GM12878 (cell line): ENCODE data around the gene MYO7A. TPM values are rescaled to one million over a fixed set of nuclear protein-coding genes. Genes with fewer than 3 reads are reported as not detected.

Experiments
- ATAC-seq: fragments of 200-7000 bp; cut with Tn5 transposase; 3 replicates; pipeline ENCODE4 v1.9.1; 2020; ENCODE audit warnings: mild to moderate bottlenecking, moderate library complexity
- BruUV-seq: library from RNA; stranded (reverse); fragments of 400-500 nt; replicated peaks from 2 replicates; lab custom pipeline; 2021; lab: Mats Ljungman, UMichigan
- CTCF ChIA-PET: fragments of 300-600 bp; sonication (Branson Sonifier 250); formaldehyde crosslinking; extraction: SDS; loops from one replicate; lab custom pipeline; 2021; ENCODE audit warnings: inconsistent platforms; lab: Yijun Ruan, JAX
- POLR2A ChIA-PET: fragments of 350-600 bp; formaldehyde crosslinking; extraction: SDS; loops from one replicate; lab custom pipeline; 2021; ENCODE audit warnings: inconsistent platforms; lab: Charles Lee
- RAD21 ChIA-PET: fragments of 300-600 bp; sonication (Branson Sonifier 250); formaldehyde crosslinking; loops from one replicate; lab custom pipeline; 2023; ENCODE audit warnings: antibody characterized with exemption; ENCODE audit not compliant: unreplicated experiment; lab: Charles Lee
- SMC1A ChIA-PET: fragments of 300-600 bp; sonication (Branson Sonifier 250); formaldehyde crosslinking; loops from one replicate; lab custom pipeline; 2023; ENCODE audit not compliant: unreplicated experiment, uncharacterized antibody; lab: Charles Lee
- DNase-seq: peaks from one replicate; pipeline ENCODE4 v3.0.0-alpha.2; 2011; ENCODE audit warnings: low read depth, low spot score
- FAIRE-seq: peaks from 3 replicates; lab custom pipeline; 2011; peaks lifted over from hg19 to GRCh38; lab: Jason Lieb, UNC
- H2AFZ ChIP-seq: 2 replicates; pipeline ENCODE4 v1.6.0; 2011; ENCODE audit warnings: low read depth, low read length, control low read depth; ENCODE audit not compliant: control insufficient read depth
- H3K27ac ChIP-seq: 2 replicates; pipeline ENCODE4 v1.5.1; 2011; ENCODE audit warnings: control low read depth; ENCODE audit not compliant: control insufficient read depth, insufficient read depth
- H3K27me3 ChIP-seq, 2 experiments: replicated peaks in 1 of 2; 2 replicates each; pipeline versions ENCODE4 v1.6.0 to v1.6.1; 2011; ENCODE audit warnings: low read length in 1 of 2; ENCODE audit not compliant: control insufficient read depth in 2 of 2, insufficient read depth in 2 of 2
- H3K36me3 ChIP-seq, 2 experiments: 2 replicates each; pipeline ENCODE4 v1.5.1; 2011; ENCODE audit warnings: low read length in 1 of 2; ENCODE audit not compliant: control insufficient read depth in 2 of 2, insufficient read depth in 2 of 2
- H3K4me1 ChIP-seq: 2 replicates; pipeline ENCODE4 v1.6.1; 2011; ENCODE audit warnings: mild to moderate bottlenecking, low read length, moderate library complexity, mixed read lengths; ENCODE audit not compliant: control insufficient read depth, insufficient read depth
- H3K4me2 ChIP-seq: 2 replicates; pipeline ENCODE4 v1.6.0; 2011; ENCODE audit warnings: control low read depth; ENCODE audit not compliant: control insufficient read depth, insufficient read depth
- H3K4me3 ChIP-seq: fragments of 200-600 bp; sonication (generic); 2 replicates; pipeline ENCODE4 v1.5.1; 2016
- H3K79me2 ChIP-seq: 2 replicates; pipeline ENCODE4 v1.6.0; 2011; ENCODE audit warnings: low read length; ENCODE audit not compliant: control insufficient read depth, insufficient read depth
- H3K9ac ChIP-seq: 2 replicates; pipeline ENCODE4 v1.8.0; 2011; ENCODE audit warnings: low read length, control low read depth, mixed read lengths; ENCODE audit not compliant: control insufficient read depth, insufficient read depth
- H3K9me3 ChIP-seq: replicated peaks from 3 replicates; pipeline ENCODE4 v1.5.1; 2011; ENCODE audit warnings: mild to moderate bottlenecking, low read length; ENCODE audit not compliant: control insufficient read depth, insufficient read depth
- H4K20me1 ChIP-seq: 2 replicates; pipeline ENCODE4 v1.6.0; 2011; ENCODE audit not compliant: control insufficient read depth, insufficient read depth
- BCL3 ChIP-seq: IDR thresholded peaks from 2 replicates; pipeline ENCODE4 v1.6.1; 2011; ENCODE audit warnings: borderline replicate concordance, low read depth, mild to moderate bottlenecking, moderate library complexity, low read length; ENCODE audit not compliant: insufficient read depth, poor library complexity, severe bottlenecking
- HDGF ChIP-seq: fragments of 450-650 bp; IDR thresholded peaks from 2 replicates; pipeline ENCODE4 v1.6.1; 2016; ENCODE audit warnings: antibody characterized with exemption
- MTA2 ChIP-seq: fragments of 450-650 bp; IDR thresholded peaks from 2 replicates; pipeline ENCODE4 v1.6.1; 2016; ENCODE audit warnings: low read depth, mild to moderate bottlenecking, moderate library complexity
- RBBP5 ChIP-seq: fragments of 200-600 bp; sonication (generic); conservative IDR thresholded peaks from 2 replicates; pipeline ENCODE4 v1.6.1; 2016
- TAF1 ChIP-seq: IDR thresholded peaks from 2 replicates; pipeline ENCODE4 v1.6.1; 2011; ENCODE audit warnings: mild to moderate bottlenecking, low read depth, low read length, borderline replicate concordance
- WGBS: methylation state at CpG from one replicate; pipeline ENCODE4 v1.1.6; 2016; ENCODE audit warnings: low lambda C conversion rate; ENCODE audit not compliant: insufficient replicate concordance, insufficient coverage; ENCODE audit errors: missing lambda C conversion rate; 5-methylcytosine and 5-hydroxymethylcytosine counted together
- in situ Hi-C: fragments of 300-500 bp; cut with MboI; formaldehyde crosslinking; loops from 9 replicates; pipeline ENCODE4 v1.14.3; 2018; ENCODE audit warnings: mixed read lengths
- intact Hi-C: fragments of 100-400 bp; cut with micrococcal nuclease; formaldehyde crosslinking; loops from one replicate; pipeline ENCODE4 v1.14.2; 2022; ENCODE audit not compliant: unreplicated experiment
- polyA plus RNA-seq, 11 experiments: library from polyadenylated mRNA; depleted of rRNA in 4 of 11; unstranded in 6 of 11; stranded (reverse) in 5 of 11; fragments of >200 nt; fragmentation: Nextera tagmentation in 4 of 11; fragmentation: Illumina TruSeq in 1 of 11; extraction: Ambion mirVana in 4 of 11; extraction: Trizol in 1 of 11; gene quantifications; 1 replicate in 1 of 11; 2 replicates in 10 of 11; pipeline versions ENCODE4 v1.2.1 to v1.2.3, GENCODE V29; 2011 to 2016; ENCODE audit warnings: inconsistent platforms in 2 of 11, missing spikeins in 2 of 11, low read depth in 1 of 11
- total RNA-seq, 4 experiments: library from RNA; depleted of rRNA in 3 of 4; stranded (reverse); fragments of >200 nt in 3 of 4; fragmentation: Illumina TruSeq in 1 of 4; extraction: Trizol in 1 of 4; gene quantifications; 2 replicates each; pipeline versions ENCODE4 v1.2.1 to v1.2.3, GENCODE V29; 2013 to 2021

Gene MYO7A
- total and polyA plus RNA-seq, 10 of the 15 experiments (the other 5 are each of a cell fraction or from before 2014, with no cell fraction given): 0.01 to 0.21 (median 0.04) TPM; not detected in 6

GRCh38 chr11:77088236-77089003, 39.6 kb upstream of the MYO7A start:
- ATAC-seq: no peak
- H3K9me3 ChIP-seq: no peaks in the 10 kb centered on the region
- ChIA-PET POLR2A (no interaction called here), CTCF (interaction anchor here (5.1 to 5.4 kb wide), 2 partner anchors 40 to 168 kb away, joined by 105 to 146 read pairs; no protein-coding TSS in a partner anchor), SMC1A (interaction anchor here (0.8 kb wide), 1 partner anchor 171 kb away, joined by 3 read pairs; no protein-coding TSS in a partner anchor), RAD21 (interaction anchor here (5.9 kb wide), 1 partner anchor 167 kb away, joined by 84 read pairs; no protein-coding TSS in a partner anchor)
- 32% methylated on average over 11 of the region's 11 CpGs for WGBS
- H3K27me3 ChIP-seq: no peaks in the 10 kb centered on the region
- H2AFZ ChIP-seq: no peak overlapping the region
- no peaks in the 10 kb centered on the region for H4K20me1 ChIP-seq
- in situ Hi-C loops (no loop called here), intact Hi-C loops (no loop called here)
- H3K9ac ChIP-seq: no peak overlapping the region
- H3K4me3 ChIP-seq: no peak overlapping the region
- no peaks in the 10 kb centered on the region for H3K36me3 ChIP-seq
- H3K27ac ChIP-seq: no peak overlapping the region
- FAIRE-seq: no peak
- H3K4me1 ChIP-seq: no peaks in the 10 kb centered on the region
- no TSS peak for BruUV-seq
- no peak for TF ChIP-seq MTA2
- TF ChIP-seq RBBP5: no peak
- no peak for TF ChIP-seq TAF1
- no peak for TF ChIP-seq BCL3
- no peak for TF ChIP-seq HDGF
- H3K4me2 ChIP-seq: no peak overlapping the region
- no peaks in the 10 kb centered on the region for H3K79me2 ChIP-seq
- no peak for DNase-seq
